Cardiac muscle cell (in vitro differentiated cells and primary cell): ENCODE results near the gene POU5F2. TPM values are rescaled to one million over a fixed set of nuclear protein-coding genes. Genes with fewer than 3 reads are reported as not detected.

Source experiments
- DNase-seq, 2 donors: peaks; one replicate each; pipeline versions ENCODE4 v3.0.0 to v3.0.0-alpha.2; 2010 to 2017; ENCODE audit warnings: low read depth in 1 of 2, low spot score in 1 of 2
- H3K27ac ChIP-seq: fragments of 200-600 bp; sonication (generic); 2 replicates; pipeline ENCODE4 v1.5.1; 2016
- H3K27me3 ChIP-seq: fragments of 200-600 bp; sonication (generic); 2 replicates; pipeline ENCODE4 v1.6.0; 2016; ENCODE audit warnings: control low read depth
- H3K36me3 ChIP-seq: fragments of 200-600 bp; sonication (generic); 2 replicates; pipeline ENCODE4 v1.5.1; 2016; ENCODE audit warnings: control low read depth
- H3K4me1 ChIP-seq: fragments of 200-600 bp; sonication (generic); 2 replicates; pipeline ENCODE4 v1.8.1; 2017; ENCODE audit warnings: low read depth, mild to moderate bottlenecking, mixed run types
- H3K4me3 ChIP-seq: fragments of 200-600 bp; sonication (generic); 2 replicates; pipeline ENCODE4 v1.5.1; 2016; ENCODE audit warnings: mild to moderate bottlenecking
- H3K9me3 ChIP-seq: fragments of 200-600 bp; sonication (generic); 2 replicates; pipeline ENCODE4 v1.5.1; 2017; ENCODE audit warnings: low read depth, mild to moderate bottlenecking, control low read depth
- CTCF ChIP-seq: IDR thresholded peaks from 2 replicates; pipeline ENCODE4 v1.5.1; 2012; ENCODE audit warnings: low read depth, mild to moderate bottlenecking, low read length
- polyA plus RNA-seq: library from polyadenylated mRNA; unstranded; fragments of >200 nt; fragmentation: Nextera tagmentation; extraction: Ambion mirVana; gene quantifications from 2 replicates; pipeline ENCODE4 v1.2.1, GENCODE V29; 2016
- total RNA-seq: library from RNA; depleted of rRNA; stranded (reverse); fragments of >200 nt; gene quantifications from 2 replicates; pipeline ENCODE4 v1.2.3, GENCODE V29; 2016

Gene POU5F2, protein sequence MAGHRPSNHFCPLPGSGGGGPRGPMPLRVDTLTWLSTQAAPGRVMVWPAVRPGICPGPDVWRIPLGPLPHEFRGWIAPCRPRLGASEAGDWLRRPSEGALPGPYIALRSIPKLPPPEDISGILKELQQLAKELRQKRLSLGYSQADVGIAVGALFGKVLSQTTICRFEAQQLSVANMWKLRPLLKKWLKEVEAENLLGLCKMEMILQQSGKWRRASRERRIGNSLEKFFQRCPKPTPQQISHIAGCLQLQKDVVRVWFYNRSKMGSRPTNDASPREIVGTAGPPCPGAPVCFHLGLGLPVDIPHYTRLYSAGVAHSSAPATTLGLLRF
- total RNA-seq (0.35 and 1.1 TPM in 2 replicates), polyA plus RNA-seq (0.31 and 0.64 TPM in 2 replicates)

DNA sequence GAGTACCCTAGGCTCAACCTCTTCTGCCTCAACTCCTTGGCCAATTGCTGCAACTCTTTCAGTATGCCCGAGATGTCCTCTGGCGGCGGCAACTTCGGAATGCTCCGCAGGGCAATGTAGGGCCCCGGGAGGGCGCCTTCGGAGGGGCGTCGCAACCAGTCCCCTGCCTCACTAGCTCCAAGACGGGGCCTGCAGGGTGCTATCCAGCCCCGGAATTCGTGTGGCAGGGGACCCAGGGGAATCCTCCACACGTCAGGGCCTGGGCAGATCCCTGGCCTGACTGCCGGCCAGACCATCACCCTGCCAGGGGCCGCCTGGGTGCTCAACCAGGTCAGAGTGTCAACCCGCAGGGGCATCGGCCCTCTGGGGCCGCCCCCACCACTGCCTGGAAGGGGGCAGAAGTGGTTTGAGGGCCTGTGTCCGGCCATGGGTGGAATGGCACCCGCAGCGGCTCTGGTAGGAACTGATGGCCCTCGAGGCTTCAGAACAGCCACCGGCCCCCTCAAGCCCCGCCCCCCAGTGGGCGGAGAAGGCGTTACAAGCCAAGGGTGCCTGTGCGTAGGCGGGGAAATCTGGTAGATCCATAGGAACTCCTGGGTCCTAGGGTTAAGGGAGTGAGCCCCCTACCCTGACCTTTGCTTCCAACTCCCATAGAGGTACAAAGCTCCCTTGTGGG, at the start of gene POU5F2:
POU5F2 (minus strand) TSS at position 465 of the 676 bp plus-strand sequence; CDS start at position 428, 37 bp downstream.
- Histone ChIP-seq H3K4me3 (no peak within 1 kb of the TSS), H3K4me1 (no peaks in the 10 kb centered on the region), H3K36me3 (no peaks in the 10 kb centered on the region), H3K9me3 (no peaks in the 10 kb centered on the region), H3K27me3 (no peaks in the 10 kb centered on the region), H3K27ac (no peak within 1 kb of the TSS)
- no peak for DNase-seq
- TF ChIP-seq CTCF = no peak

DNA sequence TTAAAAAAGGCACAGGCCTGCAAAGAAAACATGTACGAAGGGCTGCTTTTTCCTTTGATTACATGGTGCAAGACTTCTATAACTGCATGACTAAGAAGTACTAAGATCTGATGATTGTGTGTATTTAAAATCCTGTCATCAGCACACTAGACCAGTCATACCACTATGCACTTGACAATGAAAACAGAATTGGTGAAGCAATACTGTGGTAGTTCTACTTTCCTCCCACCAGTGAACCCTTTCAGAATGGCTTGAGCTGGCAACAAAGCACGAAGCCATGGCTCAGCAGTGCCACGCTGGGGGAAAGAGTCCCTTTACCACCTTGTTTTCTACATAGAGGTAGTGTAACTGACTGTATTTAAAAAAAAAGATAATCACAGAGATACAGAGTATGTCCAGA, 49.0 kb upstream of the POU5F2 start:
- Histone ChIP-seq H3K4me1 (no peaks in the 10 kb centered on the region), H3K27me3 (no peaks in the 10 kb centered on the region), H3K36me3 (no peaks in the 10 kb centered on the region), H3K9me3 (no peaks in the 10 kb centered on the region), H3K27ac (no peak overlapping the region), H3K4me3 (no peak overlapping the region)
- peak in 1 of 2 donors; percentile 34 for DNase-seq
- no peak for TF ChIP-seq CTCF

- H3K9me3 ChIP-seq = no peaks in the 10 kb centered on the region
- peak; percentile 16 for TF ChIP-seq CTCF
- no peaks in the 10 kb centered on the region for H3K27me3 ChIP-seq
- no peaks in the 10 kb centered on the region for H3K36me3 ChIP-seq
- H3K4me3 ChIP-seq = no peak overlapping the region
- DNase-seq = peak in 1 of 2 donors; percentile 46
- no peaks in the 10 kb centered on the region for H3K4me1 ChIP-seq
- no peak overlapping the region for H3K27ac ChIP-seq
Observed at GRCh38 chr5:93789173-93790067, 48.0 kb upstream of the POU5F2 start.

DNA sequence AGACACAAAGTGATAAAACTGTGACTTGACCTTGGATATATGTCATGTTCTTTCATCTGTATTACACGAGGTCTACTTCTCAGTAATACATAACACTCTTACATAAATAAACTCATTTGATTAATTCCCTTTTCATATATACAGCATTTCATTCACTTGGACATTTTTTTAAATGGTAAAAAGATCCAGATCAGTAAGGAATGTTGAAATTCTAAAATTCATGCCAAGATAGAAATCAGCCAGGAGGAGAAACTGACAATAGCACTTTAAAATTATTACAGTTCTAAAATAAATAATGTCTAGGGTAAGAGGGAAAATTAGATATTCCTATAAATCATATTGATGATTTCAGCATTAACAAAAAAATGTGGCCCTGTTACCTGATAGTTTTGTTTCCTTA, 46.2 kb upstream of the POU5F2 start:
- no peak overlapping the region for H3K27ac ChIP-seq
- H3K9me3 ChIP-seq = no peaks in the 10 kb centered on the region
- no peak overlapping the region for H3K4me3 ChIP-seq
- no peaks in the 10 kb centered on the region for H3K36me3 ChIP-seq
- no peak for TF ChIP-seq CTCF
- no peaks in the 10 kb centered on the region for H3K27me3 ChIP-seq
- H3K4me1 ChIP-seq = no peaks in the 10 kb centered on the region
- no peak for DNase-seq

DNA sequence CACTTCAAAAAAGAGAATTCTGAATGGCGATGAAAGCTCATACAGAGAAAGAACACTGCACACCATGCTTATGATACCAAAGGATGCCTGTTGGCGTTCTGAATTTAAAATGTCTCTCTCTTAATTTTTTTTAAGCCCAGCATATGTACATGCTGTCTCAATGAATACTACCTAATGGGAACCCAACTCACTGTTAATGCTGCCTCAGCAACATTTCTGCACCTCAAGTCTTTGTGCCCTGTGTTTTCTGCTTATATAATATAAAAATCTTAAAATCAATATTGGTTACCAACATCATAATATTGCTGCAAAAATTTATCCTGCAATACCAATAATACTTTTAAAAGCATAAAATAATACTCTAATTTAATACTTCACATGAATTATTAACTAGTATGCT, 44.1 kb upstream of the POU5F2 start:
- no peaks in the 10 kb centered on the region for H3K9me3 ChIP-seq
- no peak overlapping the region for H3K4me3 ChIP-seq
- TF ChIP-seq CTCF = no peak
- DNase-seq = no peak
- no peak overlapping the region for H3K27ac ChIP-seq
- H3K27me3 ChIP-seq = no peaks in the 10 kb centered on the region
- no peaks in the 10 kb centered on the region for H3K4me1 ChIP-seq
- H3K36me3 ChIP-seq = no peaks in the 10 kb centered on the region
